Heart left ventricle (tissue), 16 donors: Measurements from ENCODE around the gene ZNF672. TPM values are rescaled to one million over a fixed set of nuclear protein-coding genes. Genes with fewer than 3 reads are reported as not detected.

Experiments used
- ATAC-seq, 4 donors: fragments of 200-7000 bp; cut with Tn5 transposase; one replicate each; pipeline ENCODE4 v1.9.1; 2020 to 2022; ENCODE audit warnings: moderate library complexity in 4 of 4, mild to moderate bottlenecking in 3 of 4, moderate number of reproducible peaks in 1 of 4
- DNase-seq, 5 donors: peaks; one replicate each; pipeline ENCODE4 v3.0.0-alpha.2; 2020
- H3K27ac ChIP-seq, 12 donors: fragments of 200-600 bp; sonication (generic) in 4 of 12; one replicate each; pipeline versions ENCODE4 v1.5.0 to v1.8.0; 2016 to 2022; ENCODE audit warnings: mild to moderate bottlenecking in 2 of 12
- H3K27me3 ChIP-seq, 9 donors: fragments of 200-600 bp; sonication (generic) in 2 of 9; one replicate each; pipeline versions ENCODE4 v1.5.1 to v1.8.0; 2016 to 2022; ENCODE audit warnings: mild to moderate bottlenecking in 3 of 9
- H3K36me3 ChIP-seq, 9 donors: fragments of 200-600 bp; sonication (generic) in 2 of 9; one replicate each; pipeline versions ENCODE4 v1.5.0 to v1.8.0; 2018 to 2022; ENCODE audit warnings: mild to moderate bottlenecking in 2 of 9
- H3K4me1 ChIP-seq, 12 donors: fragments of 200-600 bp; sonication (generic) in 4 of 12; one replicate each; pipeline versions ENCODE4 v1.5.0 to v1.8.0; 2016 to 2022; ENCODE audit warnings: mild to moderate bottlenecking in 3 of 12
- H3K4me3 ChIP-seq, 12 donors: fragments of 200-600 bp; sonication (generic) in 4 of 12; one replicate each; pipeline versions ENCODE4 v1.5.0 to v1.8.0; 2017 to 2022; ENCODE audit warnings: mild to moderate bottlenecking in 9 of 12, moderate library complexity in 4 of 12
- H3K9me3 ChIP-seq, 12 donors: fragments of 200-600 bp; sonication (generic) in 4 of 12; one replicate each; pipeline versions ENCODE4 v1.5.0 to v1.8.0; 2016 to 2022; ENCODE audit warnings: mild to moderate bottlenecking in 1 of 12
- CTCF ChIP-seq, 12 donors: fragments of 200-600 bp; sonication (generic) in 4 of 12; IDR thresholded peaks; one replicate each; pipeline versions ENCODE4 v1.5.0 to v1.8.0; 2018 to 2022; ENCODE audit warnings: antibody characterized with exemption in 12 of 12, mild to moderate bottlenecking in 5 of 12
- POLR2A ChIP-seq, 2 donors: fragments of 450-650 bp; IDR thresholded peaks; one replicate each; pipeline ENCODE4 v1.6.1; 2017; ENCODE audit warnings: antibody characterized with exemption in 2 of 2, mild to moderate bottlenecking in 2 of 2, moderate library complexity in 2 of 2
- WGBS, 4 donors: extraction: QIAGEN DNeasy Blood & Tissue Kit in 2 of 4; methylation state at CpG; one replicate each; pipeline versions ENCODE4 v1.1.5 to v1.1.7; 2013 to 2018; 5-methylcytosine and 5-hydroxymethylcytosine counted together
- intact Hi-C, 10 donors: fragments of 100-400 bp; cut with DNase I; formaldehyde crosslinking; loops; one replicate each; pipeline versions ENCODE4 v1.11.1 to v1.14.2; 2022
- polyA plus RNA-seq, 2 donors: library from polyadenylated mRNA; stranded (reverse); fragments of 200-250 nt; gene quantifications; one replicate each; pipeline ENCODE4 v1.2.3, GENCODE V29; 2013
- total RNA-seq, 9 donors: library from RNA; depleted of rRNA in 2 of 9; stranded (reverse); fragments of >200 nt in 2 of 9; fragmentation: NEBNext Ultra II Directional in 3 of 9; extraction: Animal tissue kit (Norgen Biotek cat#: 25700) in 3 of 9; gene quantifications; one replicate each; pipeline versions ENCODE4 v1.1.0 to v1.2.4, GENCODE V29; 2016 to 2023
- donor health status: ischemic (EF 13 %, LVEDD 7.1; RV severe dilation, severe dysfunction).
- donor health status: healthy with polysubstance abuse.
- donor health status: DM: no; HTN: yes; CAD: no.
- donor health status: DM: no; HTN: no; CAD: no.
- donor health status: ischemic (EF 25% LVEDD 6.9; RV normal size, moderate dysfunction).
- donor health status: ischemic (EF 25% LVEDD 5.7; RV mildly dilated, moderate dysfunction).
- donor health status: healthy.
- donor health status: DM: yes; HTN: yes; CAD: no.
- donor health status: ischemic (EF 35%, LVEDD 5.7; RV mildly dilated, moderate dysfunction).
- donor health status: nonischemic (EF 11% LVEDD 7.7; RV severe dilation, severe dysfunction).
- donor health status: DM: yes; HTN: yes; CAD: no.
- donor health status: PGD.
- donor health status: ischemic (EF 29% LVEDD 5.4; RV normal size, mild dysfunction).
- donor health status: nonischemic (EF 23%, LVEDD 6.1; RV moderate dilation, normal function).

The ZNF672 gene
- total and polyA plus RNA-seq, 11 donors, result 20.5 to 63.8 (median 37.8) TPM

- Histone ChIP-seq H3K27me3 (no peaks in the 10 kb centered on the region), H3K36me3 (peaks cover 0 to 13% (median 0%) of the 10 kb centered on the region in 9 donors), H3K4me1 (peaks cover 0 to 43% (median 31%) of the 10 kb centered on the region in 12 donors), H3K9me3 (no peaks in the 10 kb centered on the region), H3K4me3 (peak within 1 kb of the TSS; percentile 45 to 75 (median 65)), H3K27ac (peak within 1 kb of the TSS; percentile 60 to 96 (median 92))
- TF ChIP-seq POLR2A (IDR thresholded peaks at IDR 0.05) (peak in 1 of 2 donors; percentile 85), CTCF (IDR thresholded peaks at IDR 0.05) (peak in 2 of 12 donors; percentile 2 to 4)
- intact Hi-C loops, result loop anchor here in 7 of 10 donors (1.0 to 2.0 kb wide), 9 partner anchors 14 to 48 kb away; partner anchors contain the start of genes ZNF672 (in 4 of the 7) and PGBD2 (in 2 of the 7)
- DNase-seq, result peak; percentile 97 to 99 (median 99)
- ATAC-seq, result peak; percentile 89 to 93 (median 92)
- 5 to 25% (median 15%) methylated on average over 16 to 62 of the region's 62 CpGs for WGBS, 4 donors
Observed at GRCh38 chr1:248858891-248859889, 21.2 kb downstream of the ZNF672 start, which contains the start of gene ZNF692. TSS of gene ZNF692 (minus strand) at chr1:248859085. CDS start at chr1:248858309, 776 bp downstream.

- no peaks in the 10 kb centered on the region for H3K9me3 ChIP-seq
- intact Hi-C loops, result no loop called here
- H3K36me3 ChIP-seq, result peaks cover 0 to 8% (median 0%) of the 10 kb centered on the region in 9 donors
- no peak for ATAC-seq
- no peak for DNase-seq
- peaks cover 0 to 43% (median 31%) of the 10 kb centered on the region in 12 donors for H3K4me1 ChIP-seq
- H3K27me3 ChIP-seq, result no peaks in the 10 kb centered on the region
- peak overlapping the region in 5 of 12 donors; percentile 93 to 96 (median 93) for H3K27ac ChIP-seq
- H3K4me3 ChIP-seq, result peak overlapping the region in 1 of 12 donors; percentile 75
- 88 to 92% (median 89%) methylated on average over 4 of the region's 4 CpGs for WGBS, 4 donors
- no peak for TF ChIP-seq POLR2A (IDR thresholded peaks at IDR 0.05)
- TF ChIP-seq CTCF (IDR thresholded peaks at IDR 0.05), result no peak
Observed at GRCh38 chr1:248860007-248860406, 22.0 kb downstream of the ZNF672 start.

GRCh38 chr1:248861616-248862015 is 23.6 kb downstream of the ZNF672 start:
- TF ChIP-seq CTCF (IDR thresholded peaks at IDR 0.05) (no peak), POLR2A (IDR thresholded peaks at IDR 0.05) (no peak)
- H3K4me3 ChIP-seq, result no peak overlapping the region
- no peaks in the 10 kb centered on the region for H3K27me3 ChIP-seq
- no peak overlapping the region for H3K27ac ChIP-seq
- no peak for ATAC-seq
- 89 to 94% (median 91%) methylated on average over 2 of the region's 2 CpGs for WGBS, 4 donors
- no peaks in the 10 kb centered on the region for H3K9me3 ChIP-seq
- peaks cover 0 to 43% (median 31%) of the 10 kb centered on the region in 12 donors for H3K4me1 ChIP-seq
- no peaks in the 10 kb centered on the region for H3K36me3 ChIP-seq
- no peak for DNase-seq
- intact Hi-C loops, result no loop called here

- H3K9me3 ChIP-seq, result no peaks in the 10 kb centered on the region
- no peak for TF ChIP-seq CTCF (IDR thresholded peaks at IDR 0.05)
- no peak for TF ChIP-seq POLR2A (IDR thresholded peaks at IDR 0.05)
- DNase-seq, result no peak
- WGBS, 4 donors, result 17 to 21% (median 18%) methylated on average over 4 of the region's 4 CpGs
- H3K27ac ChIP-seq, result peak overlapping the region in 9 of 12 donors; percentile 36 to 80 (median 71)
- H3K4me1 ChIP-seq, result peaks cover 0 to 36% (median 27%) of the 10 kb centered on the region in 12 donors
- no peaks in the 10 kb centered on the region for H3K27me3 ChIP-seq
- intact Hi-C loops, result no loop called here
- no peaks in the 10 kb centered on the region for H3K36me3 ChIP-seq
- H3K4me3 ChIP-seq, result peak overlapping the region; percentile 28 to 79 (median 62)
- no peak for ATAC-seq
Observed at GRCh38 chr1:248862695-248862997, 24.6 kb downstream of the ZNF672 start.
